Esophagus muscularis mucosa (tissue), 4 donors: ENCODE data around the gene CNNM3.

ENCODE experiments used
- EP300 ChIP-seq: sonication (generic); formaldehyde crosslinking; IDR thresholded peaks from one replicate; pipeline ENCODE4 v1.6.1; 2017; ENCODE audit warnings: antibody characterized with exemption
- POLR2AphosphoS5 ChIP-seq, 2 donors: sonication (generic); formaldehyde crosslinking; IDR thresholded peaks; one replicate each; pipeline ENCODE4 v1.6.1; 2017; ENCODE audit warnings: antibody characterized with exemption in 2 of 2
- TF ChIP-seq, protein P1 (sequence below), 3 experiments: fragments of 200-600 bp in 2 of 3; fragments of 450-650 bp in 1 of 3; sonication (generic) in 2 of 3; IDR thresholded peaks; one replicate each; pipeline ENCODE4 v1.5.1; 2017 to 2019; ENCODE audit warnings: antibody characterized with exemption in 3 of 3, mild to moderate bottlenecking in 2 of 3, moderate library complexity in 1 of 3

DNA sequence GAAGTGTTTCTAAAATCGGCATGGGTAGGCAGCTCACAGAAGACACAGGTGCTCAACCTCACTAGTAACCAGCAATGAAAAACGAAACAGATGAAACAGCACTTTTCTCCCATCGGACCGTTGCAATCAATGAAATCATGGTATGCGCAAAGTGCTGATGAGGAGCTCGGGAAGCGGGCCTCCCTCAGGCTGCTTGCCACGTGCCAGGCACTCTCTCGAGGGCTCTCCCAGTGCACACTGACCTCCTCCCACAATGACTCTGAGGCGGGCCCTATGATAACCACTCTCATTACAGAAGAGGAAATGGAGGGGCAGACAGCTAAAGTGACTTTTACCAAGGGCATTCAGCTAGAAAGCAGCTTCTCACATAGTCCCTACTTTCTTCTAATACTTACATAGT lies 31.5 kb downstream of the CNNM3 start:
- TF ChIP-seq, protein P1, sequence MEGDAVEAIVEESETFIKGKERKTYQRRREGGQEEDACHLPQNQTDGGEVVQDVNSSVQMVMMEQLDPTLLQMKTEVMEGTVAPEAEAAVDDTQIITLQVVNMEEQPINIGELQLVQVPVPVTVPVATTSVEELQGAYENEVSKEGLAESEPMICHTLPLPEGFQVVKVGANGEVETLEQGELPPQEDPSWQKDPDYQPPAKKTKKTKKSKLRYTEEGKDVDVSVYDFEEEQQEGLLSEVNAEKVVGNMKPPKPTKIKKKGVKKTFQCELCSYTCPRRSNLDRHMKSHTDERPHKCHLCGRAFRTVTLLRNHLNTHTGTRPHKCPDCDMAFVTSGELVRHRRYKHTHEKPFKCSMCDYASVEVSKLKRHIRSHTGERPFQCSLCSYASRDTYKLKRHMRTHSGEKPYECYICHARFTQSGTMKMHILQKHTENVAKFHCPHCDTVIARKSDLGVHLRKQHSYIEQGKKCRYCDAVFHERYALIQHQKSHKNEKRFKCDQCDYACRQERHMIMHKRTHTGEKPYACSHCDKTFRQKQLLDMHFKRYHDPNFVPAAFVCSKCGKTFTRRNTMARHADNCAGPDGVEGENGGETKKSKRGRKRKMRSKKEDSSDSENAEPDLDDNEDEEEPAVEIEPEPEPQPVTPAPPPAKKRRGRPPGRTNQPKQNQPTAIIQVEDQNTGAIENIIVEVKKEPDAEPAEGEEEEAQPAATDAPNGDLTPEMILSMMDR (IDR thresholded peaks at IDR 0.05), result no peak
- no peak for TF ChIP-seq EP300
- no peak for TF ChIP-seq POLR2AphosphoS5 (IDR thresholded peaks at IDR 0.05)
